Trophoblast cell (in vitro differentiated cells and primary cell): Measurements from ENCODE around the gene SIRPA.

Experiments used
- DNase-seq, 2 donors: peaks; one replicate each; pipeline ENCODE4 v3.0.0-alpha.2; 2016
- H2AFZ ChIP-seq: 2 replicates; pipeline ENCODE4 v1.6.1; 2013; ENCODE audit warnings: low read length, moderate library complexity, mild to moderate bottlenecking; ENCODE audit not compliant: insufficient read depth, poor library complexity
- H2AK5ac ChIP-seq: 2 replicates; pipeline ENCODE4 v1.6.1; 2013; ENCODE audit warnings: mild to moderate bottlenecking, low read length
- H2BK120ac ChIP-seq: 2 replicates; pipeline ENCODE4 v1.6.1; 2013; ENCODE audit warnings: low read length, mild to moderate bottlenecking, moderate library complexity; ENCODE audit not compliant: insufficient read depth, poor library complexity
- H2BK12ac ChIP-seq: 2 replicates; pipeline ENCODE4 v1.6.1; 2013; ENCODE audit warnings: mild to moderate bottlenecking, low read length, moderate library complexity
- H2BK5ac ChIP-seq: 2 replicates; pipeline ENCODE4 v1.6.1; 2013; ENCODE audit warnings: low read length, low read depth, moderate library complexity, mild to moderate bottlenecking; ENCODE audit not compliant: poor library complexity
- H3K14ac ChIP-seq: 2 replicates; pipeline ENCODE4 v1.6.1; 2013; ENCODE audit warnings: mild to moderate bottlenecking, low read length
- H3K18ac ChIP-seq: 2 replicates; pipeline ENCODE4 v1.6.1; 2013; ENCODE audit warnings: mild to moderate bottlenecking, low read length
- H3K23ac ChIP-seq: 2 replicates; pipeline ENCODE4 v1.6.1; 2013; ENCODE audit warnings: low read length
- H3K27ac ChIP-seq: 2 replicates; pipeline ENCODE4 v1.5.1; 2013; ENCODE audit warnings: low read depth, mild to moderate bottlenecking, inconsistent platforms, low read length, moderate library complexity
- H3K27me3 ChIP-seq: 2 replicates; pipeline ENCODE4 v1.6.1; 2013; ENCODE audit warnings: inconsistent platforms, mild to moderate bottlenecking, low read length, moderate library complexity; ENCODE audit not compliant: insufficient read depth
- H3K36me3 ChIP-seq, 2 experiments: 1 replicate in 1 of 2; 2 replicates in 1 of 2; pipeline ENCODE4 v1.6.1; 2013; ENCODE audit warnings: low read length in 2 of 2, mild to moderate bottlenecking in 2 of 2, moderate library complexity in 1 of 2; ENCODE audit not compliant: insufficient read depth in 2 of 2, control insufficient read depth in 1 of 2
- H3K4ac ChIP-seq: 2 replicates; pipeline ENCODE4 v1.6.1; 2013; ENCODE audit warnings: low read depth, mild to moderate bottlenecking, low read length, moderate library complexity
- H3K4me1 ChIP-seq, 2 experiments: 1 replicate in 1 of 2; 2 replicates in 1 of 2; pipeline ENCODE4 v1.6.1; 2013; ENCODE audit warnings: low read length in 2 of 2, mild to moderate bottlenecking in 2 of 2, moderate library complexity in 1 of 2; ENCODE audit not compliant: insufficient read depth in 2 of 2, control insufficient read depth in 1 of 2
- H3K4me2 ChIP-seq: 2 replicates; pipeline ENCODE4 v1.6.1; 2013; ENCODE audit warnings: inconsistent platforms, mild to moderate bottlenecking, low read length, moderate library complexity
- H3K4me3 ChIP-seq: 2 replicates; pipeline ENCODE4 v1.5.1; 2013; ENCODE audit warnings: mild to moderate bottlenecking, low read depth, low read length, inconsistent platforms
- H3K79me1 ChIP-seq: one replicate; pipeline ENCODE4 v1.6.1; 2013; ENCODE audit warnings: low read length
- H3K79me2 ChIP-seq: 2 replicates; pipeline ENCODE4 v1.6.1; 2013; ENCODE audit warnings: low read length, mild to moderate bottlenecking; ENCODE audit not compliant: control insufficient read depth, insufficient read depth, poor library complexity
- H3K9ac ChIP-seq: 2 replicates; pipeline ENCODE4 v1.6.1; 2013; ENCODE audit warnings: mild to moderate bottlenecking, low read length
- H3K9me3 ChIP-seq: 2 replicates; pipeline ENCODE4 v1.6.1; 2013; ENCODE audit warnings: low read depth, mild to moderate bottlenecking, control low read depth, inconsistent platforms, low read length; ENCODE audit not compliant: insufficient read depth
- H4K12ac ChIP-seq: 2 replicates; pipeline ENCODE4 v1.6.1; 2013; ENCODE audit warnings: low read depth, mild to moderate bottlenecking, low read length, moderate library complexity
- H4K8ac ChIP-seq: 2 replicates; pipeline ENCODE4 v1.6.1; 2013; ENCODE audit warnings: low read depth, mild to moderate bottlenecking, low read length, moderate library complexity
- H4K91ac ChIP-seq: one replicate; pipeline ENCODE4 v1.6.1; 2013; ENCODE audit warnings: low read depth, mild to moderate bottlenecking, low read length, moderate library complexity
- WGBS: extraction: QIAGEN DNeasy Blood & Tissue Kit; methylation state at CpG from one replicate; pipeline ENCODE4 v1.1.7; 2013; ENCODE audit warnings: missing lambda C conversion rate; ENCODE audit not compliant: insufficient read length, insufficient coverage; ENCODE audit errors: extremely low coverage; 5-methylcytosine and 5-hydroxymethylcytosine counted together

Gene SIRPA

DNA sequence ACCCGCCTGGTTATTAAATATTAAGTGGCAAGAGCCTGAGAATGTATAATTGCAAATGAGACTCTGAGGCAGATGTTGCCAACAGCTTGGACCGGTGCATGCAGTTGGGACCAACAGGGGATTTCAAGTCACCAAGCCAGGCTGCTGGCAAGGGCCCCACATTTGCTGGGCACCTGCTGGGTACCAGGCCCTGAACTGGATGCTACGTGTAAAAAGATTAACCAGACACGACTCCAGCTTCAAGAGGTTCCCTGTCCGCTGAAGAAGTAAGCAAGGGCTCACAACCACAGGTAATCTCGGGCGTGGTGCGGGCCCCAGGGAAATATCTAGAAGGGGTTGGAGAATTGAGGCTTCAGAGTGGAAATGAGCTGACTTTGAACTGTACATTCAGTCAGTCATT is 13.2 kb upstream of the SIRPA start:
- Histone ChIP-seq H3K4ac (no peak overlapping the region), H2AK5ac (no peak overlapping the region), H3K4me2 (no peak overlapping the region), H3K9ac (no peak overlapping the region), H3K14ac (no peak overlapping the region), H4K12ac (no peak overlapping the region), H2BK120ac (no peak overlapping the region), H3K27ac (no peak overlapping the region), H3K36me3 (no peaks in the 10 kb centered on the region), H2AFZ (no peak overlapping the region), H3K79me2 (no peaks in the 10 kb centered on the region), H3K18ac (no peak overlapping the region), H3K79me1 (no peaks in the 10 kb centered on the region), H3K27me3 (no peaks in the 10 kb centered on the region), H3K4me1 (peaks cover under 1 to 2% of the 10 kb centered on the region in 2 experiments), H2BK5ac (no peak overlapping the region), H2BK12ac (no peak overlapping the region), H4K8ac (no peak overlapping the region), H3K4me3 (no peak overlapping the region), H4K91ac (no peak overlapping the region), H3K23ac (no peak overlapping the region), H3K9me3 (no peaks in the 10 kb centered on the region)
- DNase-seq, result no peak
- no CpG with 5 or more reads among the region's 8 CpGs for WGBS

DNA sequence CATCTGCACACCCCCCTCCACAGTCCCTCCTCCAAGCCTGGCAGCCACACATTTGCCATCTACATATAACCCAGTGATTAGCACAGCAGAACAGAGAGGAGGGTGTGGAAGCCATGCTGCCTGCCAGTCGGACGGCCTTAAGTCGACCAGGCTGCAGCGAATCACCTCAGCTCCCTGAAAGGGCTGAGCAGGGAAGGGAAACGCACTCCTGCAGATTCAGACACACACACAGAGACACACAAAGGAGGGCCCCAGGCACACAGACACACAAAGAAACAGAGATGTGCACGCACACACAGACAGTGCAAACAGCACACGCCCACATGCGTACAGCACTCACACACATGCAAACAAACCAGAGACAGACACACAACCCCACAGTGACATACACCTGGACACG is 11.2 kb upstream of the SIRPA start:
- H2AFZ ChIP-seq, result no peak overlapping the region
- no peak overlapping the region for H4K91ac ChIP-seq
- no peak overlapping the region for H4K8ac ChIP-seq
- H3K4me3 ChIP-seq, result no peak overlapping the region
- no peaks in the 10 kb centered on the region for H3K79me1 ChIP-seq
- no peaks in the 10 kb centered on the region for H3K9me3 ChIP-seq
- no peak overlapping the region for H4K12ac ChIP-seq
- no peaks in the 10 kb centered on the region for H3K27me3 ChIP-seq
- no peak overlapping the region for H3K14ac ChIP-seq
- no CpG with 5 or more reads among the region's 9 CpGs for WGBS
- no peaks in the 10 kb centered on the region for H3K36me3 ChIP-seq
- H2BK12ac ChIP-seq, result no peak overlapping the region
- H3K23ac ChIP-seq, result no peak overlapping the region
- peaks cover 2 to 3% of the 10 kb centered on the region in 2 experiments for H3K4me1 ChIP-seq
- H3K27ac ChIP-seq, result no peak overlapping the region
- H3K4me2 ChIP-seq, result no peak overlapping the region
- H2BK120ac ChIP-seq, result no peak overlapping the region
- no peaks in the 10 kb centered on the region for H3K79me2 ChIP-seq
- no peak for DNase-seq
- H2BK5ac ChIP-seq, result no peak overlapping the region
- H3K18ac ChIP-seq, result no peak overlapping the region
- no peak overlapping the region for H2AK5ac ChIP-seq
- no peak overlapping the region for H3K4ac ChIP-seq
- H3K9ac ChIP-seq, result no peak overlapping the region

DNA sequence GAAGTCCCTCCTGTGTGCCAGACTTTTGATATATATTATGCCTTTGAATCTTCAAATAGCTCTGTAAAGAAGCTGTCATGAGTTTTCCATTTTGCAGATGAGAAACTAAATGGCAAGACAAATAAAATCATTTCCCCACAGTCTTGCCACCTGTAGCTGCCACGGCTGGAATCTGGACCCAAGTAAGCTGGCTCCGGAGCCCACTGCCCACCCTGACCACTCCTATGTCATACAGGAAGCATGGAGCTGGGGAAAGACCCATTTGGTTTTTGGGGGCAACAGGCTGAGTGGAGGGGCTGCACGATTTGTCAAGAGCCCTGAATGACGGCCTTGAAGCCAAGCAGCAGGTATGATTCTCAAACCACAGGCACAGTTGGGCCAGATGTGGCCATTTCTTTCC is 10.0 kb upstream of the SIRPA start:
- Histone ChIP-seq H3K9me3 (no peaks in the 10 kb centered on the region), H3K4me1 (peaks cover 6 to 8% of the 10 kb centered on the region in 2 experiments), H2BK12ac (no peak overlapping the region), H3K27ac (no peak overlapping the region), H3K36me3 (no peaks in the 10 kb centered on the region), H4K8ac (no peak overlapping the region), H2AFZ (no peak overlapping the region), H4K91ac (no peak overlapping the region), H3K79me1 (no peaks in the 10 kb centered on the region), H2BK5ac (no peak overlapping the region), H3K79me2 (no peaks in the 10 kb centered on the region), H4K12ac (no peak overlapping the region), H2AK5ac (no peak overlapping the region), H3K4ac (no peak overlapping the region), H3K4me2 (no peak overlapping the region), H3K23ac (no peak overlapping the region), H3K9ac (no peak overlapping the region), H3K18ac (no peak overlapping the region), H3K14ac (no peak overlapping the region), H3K4me3 (no peak overlapping the region), H2BK120ac (no peak overlapping the region), H3K27me3 (no peaks in the 10 kb centered on the region)
- no CpG with 5 or more reads among the region's 4 CpGs for WGBS
- no peak for DNase-seq

DNA sequence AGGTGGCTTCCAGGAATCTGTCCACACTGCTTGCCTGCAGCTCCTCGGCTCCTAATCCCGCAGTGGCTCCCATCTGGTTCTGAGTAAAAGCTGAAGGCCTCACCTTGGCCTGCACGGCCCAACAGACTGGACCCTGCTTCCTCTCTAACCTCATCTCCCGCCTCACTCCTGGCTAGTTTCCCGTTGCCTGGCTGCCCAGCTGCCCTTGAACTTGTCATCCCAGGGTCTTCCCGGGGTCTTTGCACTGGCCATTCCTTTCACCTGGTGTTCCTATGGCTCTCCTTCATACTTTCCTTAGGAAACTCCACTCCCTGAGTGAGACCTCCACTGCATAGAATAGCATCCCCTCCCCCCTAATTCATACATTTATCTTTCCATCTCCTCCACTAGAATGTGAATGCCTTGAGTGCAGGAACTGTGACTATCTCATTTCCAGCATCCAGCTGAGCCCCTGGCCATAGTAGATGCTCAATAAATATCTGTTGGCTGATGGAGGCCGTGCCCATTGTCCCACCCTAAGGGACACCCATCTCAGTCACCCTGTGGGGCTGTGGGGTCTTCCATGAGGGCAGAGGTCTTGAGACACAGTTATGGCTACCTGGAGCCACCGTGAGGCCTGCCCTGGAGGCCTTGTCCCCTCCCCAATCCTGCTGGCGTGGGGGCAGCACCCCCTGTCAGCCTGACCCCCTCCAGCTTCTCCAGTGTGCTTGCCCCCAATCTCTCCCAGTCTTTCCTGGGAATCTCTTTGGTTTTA is 9.1 kb upstream of the SIRPA start:
- Histone ChIP-seq H3K4ac (no peak overlapping the region), H3K27me3 (no peaks in the 10 kb centered on the region), H2BK5ac (no peak overlapping the region), H2AFZ (no peak overlapping the region), H2BK120ac (no peak overlapping the region), H3K79me1 (no peaks in the 10 kb centered on the region), H2BK12ac (no peak overlapping the region), H4K91ac (no peak overlapping the region), H2AK5ac (no peak overlapping the region), H3K79me2 (no peaks in the 10 kb centered on the region), H3K9ac (no peak overlapping the region), H4K12ac (no peak overlapping the region), H3K4me3 (no peak overlapping the region), H3K9me3 (no peaks in the 10 kb centered on the region), H4K8ac (no peak overlapping the region), H3K4me1 (peaks cover 6 to 8% of the 10 kb centered on the region in 2 experiments), H3K14ac (no peak overlapping the region), H3K23ac (no peak overlapping the region), H3K27ac (no peak overlapping the region), H3K36me3 (no peaks in the 10 kb centered on the region), H3K18ac (no peak overlapping the region), H3K4me2 (no peak overlapping the region)
- WGBS, result no CpG with 5 or more reads among the region's 9 CpGs
- DNase-seq, result no peak
